ENCODE measurements around the gene KCNK15.

DNA sequence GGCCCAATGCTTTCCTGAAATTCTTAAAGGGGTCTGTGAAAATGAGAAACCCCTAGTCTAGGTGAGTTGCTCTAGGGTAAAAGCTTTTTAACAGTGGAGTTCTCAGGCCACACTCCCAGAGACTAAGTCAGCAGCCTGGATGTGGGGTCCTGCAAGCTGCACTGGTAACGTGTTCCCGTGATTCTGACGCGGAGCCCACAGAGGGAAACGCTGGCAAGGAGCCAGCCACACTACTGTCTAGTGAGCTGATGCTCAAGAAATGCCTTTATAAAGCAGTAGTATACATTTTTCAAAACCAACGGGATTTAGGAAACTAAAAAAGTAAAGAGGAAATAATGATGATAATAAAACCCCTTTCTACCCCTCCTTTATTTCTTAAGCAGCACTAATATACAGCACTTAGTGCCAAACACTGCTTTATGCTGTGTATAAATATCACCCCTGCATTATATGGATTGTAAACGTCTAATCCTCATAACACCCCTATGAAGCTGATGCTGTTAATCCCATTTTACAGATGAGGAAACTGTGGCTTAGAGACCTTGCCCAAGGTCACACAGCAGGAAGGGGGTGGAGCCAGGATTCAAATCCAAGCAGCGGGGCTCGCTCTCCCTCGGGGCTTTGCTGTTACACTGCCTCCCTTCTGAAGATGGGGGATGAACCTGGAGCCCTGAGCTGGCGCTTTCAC is 25.0 kb downstream of the KCNK15 start:
- TF ChIP-seq, protein P1, sequence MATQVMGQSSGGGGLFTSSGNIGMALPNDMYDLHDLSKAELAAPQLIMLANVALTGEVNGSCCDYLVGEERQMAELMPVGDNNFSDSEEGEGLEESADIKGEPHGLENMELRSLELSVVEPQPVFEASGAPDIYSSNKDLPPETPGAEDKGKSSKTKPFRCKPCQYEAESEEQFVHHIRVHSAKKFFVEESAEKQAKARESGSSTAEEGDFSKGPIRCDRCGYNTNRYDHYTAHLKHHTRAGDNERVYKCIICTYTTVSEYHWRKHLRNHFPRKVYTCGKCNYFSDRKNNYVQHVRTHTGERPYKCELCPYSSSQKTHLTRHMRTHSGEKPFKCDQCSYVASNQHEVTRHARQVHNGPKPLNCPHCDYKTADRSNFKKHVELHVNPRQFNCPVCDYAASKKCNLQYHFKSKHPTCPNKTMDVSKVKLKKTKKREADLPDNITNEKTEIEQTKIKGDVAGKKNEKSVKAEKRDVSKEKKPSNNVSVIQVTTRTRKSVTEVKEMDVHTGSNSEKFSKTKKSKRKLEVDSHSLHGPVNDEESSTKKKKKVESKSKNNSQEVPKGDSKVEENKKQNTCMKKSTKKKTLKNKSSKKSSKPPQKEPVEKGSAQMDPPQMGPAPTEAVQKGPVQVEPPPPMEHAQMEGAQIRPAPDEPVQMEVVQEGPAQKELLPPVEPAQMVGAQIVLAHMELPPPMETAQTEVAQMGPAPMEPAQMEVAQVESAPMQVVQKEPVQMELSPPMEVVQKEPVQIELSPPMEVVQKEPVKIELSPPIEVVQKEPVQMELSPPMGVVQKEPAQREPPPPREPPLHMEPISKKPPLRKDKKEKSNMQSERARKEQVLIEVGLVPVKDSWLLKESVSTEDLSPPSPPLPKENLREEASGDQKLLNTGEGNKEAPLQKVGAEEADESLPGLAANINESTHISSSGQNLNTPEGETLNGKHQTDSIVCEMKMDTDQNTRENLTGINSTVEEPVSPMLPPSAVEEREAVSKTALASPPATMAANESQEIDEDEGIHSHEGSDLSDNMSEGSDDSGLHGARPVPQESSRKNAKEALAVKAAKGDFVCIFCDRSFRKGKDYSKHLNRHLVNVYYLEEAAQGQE (IDR thresholded peaks at IDR 0.05; ENCODE audit: insufficient read depth in 1 of 2, low read depth in 2 of 2, low read length in 2 of 2) = no peak
- no peak for TF ChIP-seq TAF1 (IDR thresholded peaks at IDR 0.05; ENCODE audit: borderline replicate concordance, insufficient read depth, low read length)

All from PFSK-1 (cell line).